NCI-H2107 treated with DMSO at 0.1 percent for 48 hours (cell line): Measurements from ENCODE around the gene DCLRE1C.
"Not testable (repeated sequence)": the region's sequence is repeated elsewhere in the genome, so short reads cannot be mapped to it uniquely, and the experiment has no call there.

ENCODE experiments used
- DNase-seq: peaks from one replicate; lab custom pipeline; 2025; ENCODE audit not compliant: unreplicated experiment; lab: John Stamatoyannopoulos, UW

The DCLRE1C gene

GRCh38 chr10:14889318-14889717, 64.6 kb downstream of the DCLRE1C start:
- no peak for DNase-seq

GRCh38 chr10:14884082-14884481, 69.8 kb downstream of the DCLRE1C start:
- DNase-seq = no peak

- no peak for DNase-seq
These were observed 73.7 kb downstream of the DCLRE1C start for GRCh38 chr10:14880229-14880628.

GRCh38 chr10:14879928-14880193, 74.0 kb downstream of the DCLRE1C start:
- DNase-seq = no peak

GRCh38 chr10:14879124-14879927, 74.6 kb downstream of the DCLRE1C start:
- DNase-seq = no peak

- DNase-seq = peak; percentile 63
These were observed 75.4 kb downstream of the DCLRE1C start, which contains the start of gene SUV39H2 for GRCh38 chr10:14878266-14879123. SUV39H2 (plus strand) TSS chr10:14878866; CDS start chr10:14878889, 23 bp downstream.

GRCh38 chr10:14876764-14877163, 77.1 kb downstream of the DCLRE1C start:
- DNase-seq = no peak

GRCh38 chr10:14875941-14876340, 78.0 kb downstream of the DCLRE1C start:
- no peak for DNase-seq

GRCh38 chr10:14873090-14873760, 80.7 kb downstream of the DCLRE1C start:
- DNase-seq = no peak

- DNase-seq = not testable (repeated sequence)
These were observed 89.0 kb downstream of the DCLRE1C start for GRCh38 chr10:14864871-14865270.

- not testable (repeated sequence) for DNase-seq
These were observed 89.4 kb downstream of the DCLRE1C start for GRCh38 chr10:14864466-14864865.

GRCh38 chr10:14860791-14861190, 93.1 kb downstream of the DCLRE1C start:
- DNase-seq = no peak

GRCh38 chr10:14859775-14860174, 94.1 kb downstream of the DCLRE1C start:
- DNase-seq = no peak

GRCh38 chr10:14859043-14859442, 94.9 kb downstream of the DCLRE1C start:
- no peak for DNase-seq

- DNase-seq = no peak
These were observed 95.4 kb downstream of the DCLRE1C start for GRCh38 chr10:14858338-14858960.

- no peak for DNase-seq
These were observed 98.4 kb downstream of the DCLRE1C start for GRCh38 chr10:14855453-14855852.

GRCh38 chr10:14852236-14852635, 101.7 kb downstream of the DCLRE1C start:
- DNase-seq = no peak
